GM12878 (cell line): ENCODE results near the gene PIK3C3. TPM values are rescaled to one million over a fixed set of nuclear protein-coding genes. Genes with fewer than 3 reads are reported as not detected.

Experiments
- ATAC-seq: fragments of 200-7000 bp; cut with Tn5 transposase; 3 replicates; pipeline ENCODE4 v1.9.1; 2020; ENCODE audit warnings: mild to moderate bottlenecking, moderate library complexity
- BruUV-seq: library from RNA; stranded (reverse); fragments of 400-500 nt; replicated peaks from 2 replicates; lab custom pipeline; 2021; lab: Mats Ljungman, UMichigan
- CTCF ChIA-PET: fragments of 300-600 bp; sonication (Branson Sonifier 250); formaldehyde crosslinking; extraction: SDS; loops from one replicate; lab custom pipeline; 2021; ENCODE audit warnings: inconsistent platforms; lab: Yijun Ruan, JAX
- POLR2A ChIA-PET: fragments of 350-600 bp; formaldehyde crosslinking; extraction: SDS; loops from one replicate; lab custom pipeline; 2021; ENCODE audit warnings: inconsistent platforms; lab: Charles Lee
- RAD21 ChIA-PET: fragments of 300-600 bp; sonication (Branson Sonifier 250); formaldehyde crosslinking; loops from one replicate; lab custom pipeline; 2023; ENCODE audit warnings: antibody characterized with exemption; ENCODE audit not compliant: unreplicated experiment; lab: Charles Lee
- SMC1A ChIA-PET: fragments of 300-600 bp; sonication (Branson Sonifier 250); formaldehyde crosslinking; loops from one replicate; lab custom pipeline; 2023; ENCODE audit not compliant: unreplicated experiment, uncharacterized antibody; lab: Charles Lee
- DNase-seq: peaks from one replicate; pipeline ENCODE4 v3.0.0-alpha.2; 2011; ENCODE audit warnings: low read depth, low spot score
- FAIRE-seq: peaks from 3 replicates; lab custom pipeline; 2011; peaks lifted over from hg19 to GRCh38; lab: Jason Lieb, UNC
- H2AFZ ChIP-seq: 2 replicates; pipeline ENCODE4 v1.6.0; 2011; ENCODE audit warnings: low read depth, low read length, control low read depth; ENCODE audit not compliant: control insufficient read depth
- H3K27ac ChIP-seq: 2 replicates; pipeline ENCODE4 v1.5.1; 2011; ENCODE audit warnings: control low read depth; ENCODE audit not compliant: control insufficient read depth, insufficient read depth
- H3K27me3 ChIP-seq, 2 experiments: replicated peaks in 1 of 2; 2 replicates each; pipeline versions ENCODE4 v1.6.0 to v1.6.1; 2011; ENCODE audit warnings: low read length in 1 of 2; ENCODE audit not compliant: control insufficient read depth in 2 of 2, insufficient read depth in 2 of 2
- H3K36me3 ChIP-seq, 2 experiments: 2 replicates each; pipeline ENCODE4 v1.5.1; 2011; ENCODE audit warnings: low read length in 1 of 2; ENCODE audit not compliant: control insufficient read depth in 2 of 2, insufficient read depth in 2 of 2
- H3K4me1 ChIP-seq: 2 replicates; pipeline ENCODE4 v1.6.1; 2011; ENCODE audit warnings: mild to moderate bottlenecking, low read length, moderate library complexity, mixed read lengths; ENCODE audit not compliant: control insufficient read depth, insufficient read depth
- H3K4me2 ChIP-seq: 2 replicates; pipeline ENCODE4 v1.6.0; 2011; ENCODE audit warnings: control low read depth; ENCODE audit not compliant: control insufficient read depth, insufficient read depth
- H3K4me3 ChIP-seq: fragments of 200-600 bp; sonication (generic); 2 replicates; pipeline ENCODE4 v1.5.1; 2016
- H3K79me2 ChIP-seq: 2 replicates; pipeline ENCODE4 v1.6.0; 2011; ENCODE audit warnings: low read length; ENCODE audit not compliant: control insufficient read depth, insufficient read depth
- H3K9ac ChIP-seq: 2 replicates; pipeline ENCODE4 v1.8.0; 2011; ENCODE audit warnings: low read length, control low read depth, mixed read lengths; ENCODE audit not compliant: control insufficient read depth, insufficient read depth
- H3K9me3 ChIP-seq: replicated peaks from 3 replicates; pipeline ENCODE4 v1.5.1; 2011; ENCODE audit warnings: mild to moderate bottlenecking, low read length; ENCODE audit not compliant: control insufficient read depth, insufficient read depth
- H4K20me1 ChIP-seq: 2 replicates; pipeline ENCODE4 v1.6.0; 2011; ENCODE audit not compliant: control insufficient read depth, insufficient read depth
- CBFB ChIP-seq: IDR thresholded peaks from 2 replicates; pipeline ENCODE4 v1.6.1; 2016; ENCODE audit warnings: antibody characterized with exemption, low read depth
- CEBPB ChIP-seq, 2 experiments: fragments of 150-350 bp in 1 of 2; IDR thresholded peaks; 2 replicates each; pipeline ENCODE4 v1.6.1; 2012 to 2014; ENCODE audit warnings: low read depth in 2 of 2, low read length in 2 of 2, borderline replicate concordance in 1 of 2, inconsistent platforms in 1 of 2
- DPF2 ChIP-seq: fragments of 450-650 bp; IDR thresholded peaks from 2 replicates; pipeline ENCODE4 v1.6.1; 2017; ENCODE audit warnings: mild to moderate bottlenecking
- FOS ChIP-seq: IDR thresholded peaks from 3 replicates; pipeline ENCODE4 v1.6.1; 2011; ENCODE audit warnings: borderline replicate concordance; ENCODE audit not compliant: insufficient read length; ENCODE audit errors: extremely low read depth
- FOXM1 ChIP-seq: IDR thresholded peaks from 2 replicates; pipeline ENCODE4 v1.6.1; 2012; ENCODE audit warnings: low read depth, mild to moderate bottlenecking, inconsistent platforms, low read length, moderate library complexity
- HDGF ChIP-seq: fragments of 450-650 bp; IDR thresholded peaks from 2 replicates; pipeline ENCODE4 v1.6.1; 2016; ENCODE audit warnings: antibody characterized with exemption
- MXI1 ChIP-seq: fragments of 150-350 bp; IDR thresholded peaks from 2 replicates; pipeline ENCODE4 v1.6.1; 2011; ENCODE audit warnings: low read depth, mild to moderate bottlenecking, inconsistent platforms, low read length, improper control_type of control experiment
- RFX5 ChIP-seq: IDR thresholded peaks from 2 replicates; pipeline ENCODE4 v1.6.1; 2011; ENCODE audit warnings: low read depth, low read length, improper control_type of control experiment
- SIX5 ChIP-seq: IDR thresholded peaks from 2 replicates; pipeline ENCODE4 v1.6.1; 2011; ENCODE audit warnings: mild to moderate bottlenecking, low read depth, low read length, moderate library complexity; ENCODE audit not compliant: severe bottlenecking
- SMC3 ChIP-seq: IDR thresholded peaks from 2 replicates; pipeline ENCODE4 v1.6.1; 2011; ENCODE audit warnings: low read length, improper control_type of control experiment, borderline replicate concordance
- SUPT20H ChIP-seq: IDR thresholded peaks from 2 replicates; pipeline ENCODE4 v1.6.1; 2011; ENCODE audit warnings: low read depth, mild to moderate bottlenecking, low read length, moderate library complexity, borderline replicate concordance; ENCODE audit not compliant: control insufficient read depth
- TAF1 ChIP-seq: IDR thresholded peaks from 2 replicates; pipeline ENCODE4 v1.6.1; 2011; ENCODE audit warnings: mild to moderate bottlenecking, low read depth, low read length, borderline replicate concordance
- WRNIP1 ChIP-seq: IDR thresholded peaks from 2 replicates; pipeline ENCODE4 v1.6.1; 2011; ENCODE audit warnings: low read depth, low read length, improper control_type of control experiment, borderline replicate concordance
- ZNF207 ChIP-seq: fragments of 450-650 bp; IDR thresholded peaks from 2 replicates; pipeline ENCODE4 v1.6.1; 2014; ENCODE audit warnings: antibody characterized with exemption, mild to moderate bottlenecking, borderline replicate concordance
- WGBS: methylation state at CpG from one replicate; pipeline ENCODE4 v1.1.6; 2016; ENCODE audit warnings: low lambda C conversion rate; ENCODE audit not compliant: insufficient replicate concordance, insufficient coverage; ENCODE audit errors: missing lambda C conversion rate; 5-methylcytosine and 5-hydroxymethylcytosine counted together
- in situ Hi-C: fragments of 300-500 bp; cut with MboI; formaldehyde crosslinking; loops from 9 replicates; pipeline ENCODE4 v1.14.3; 2018; ENCODE audit warnings: mixed read lengths
- intact Hi-C: fragments of 100-400 bp; cut with micrococcal nuclease; formaldehyde crosslinking; loops from one replicate; pipeline ENCODE4 v1.14.2; 2022; ENCODE audit not compliant: unreplicated experiment
- polyA plus RNA-seq, 11 experiments: library from polyadenylated mRNA; depleted of rRNA in 4 of 11; unstranded in 6 of 11; stranded (reverse) in 5 of 11; fragments of >200 nt; fragmentation: Nextera tagmentation in 4 of 11; fragmentation: Illumina TruSeq in 1 of 11; extraction: Ambion mirVana in 4 of 11; extraction: Trizol in 1 of 11; gene quantifications; 1 replicate in 1 of 11; 2 replicates in 10 of 11; pipeline versions ENCODE4 v1.2.1 to v1.2.3, GENCODE V29; 2011 to 2016; ENCODE audit warnings: inconsistent platforms in 2 of 11, missing spikeins in 2 of 11, low read depth in 1 of 11
- total RNA-seq, 4 experiments: library from RNA; depleted of rRNA in 3 of 4; stranded (reverse); fragments of >200 nt in 3 of 4; fragmentation: Illumina TruSeq in 1 of 4; extraction: Trizol in 1 of 4; gene quantifications; 2 replicates each; pipeline versions ENCODE4 v1.2.1 to v1.2.3, GENCODE V29; 2013 to 2021
- TF ChIP-seq, protein P1 (sequence below): IDR thresholded peaks from 2 replicates; pipeline ENCODE4 v1.6.1; 2011; ENCODE audit warnings: mild to moderate bottlenecking, low read depth, low read length, moderate library complexity; ENCODE audit not compliant: insufficient replicate concordance
- TF ChIP-seq, protein P2 (sequence below): IDR thresholded peaks from 2 replicates; pipeline ENCODE4 v1.6.1; 2012; ENCODE audit warnings: low read depth, low read length, improper control_type of control experiment

PIK3C3 gene
- total and polyA plus RNA-seq, 10 of the 15 experiments (the other 5 are each of a cell fraction or from before 2014, with no cell fraction given): 14.4 to 131 (median 32.4) TPM

DNA sequence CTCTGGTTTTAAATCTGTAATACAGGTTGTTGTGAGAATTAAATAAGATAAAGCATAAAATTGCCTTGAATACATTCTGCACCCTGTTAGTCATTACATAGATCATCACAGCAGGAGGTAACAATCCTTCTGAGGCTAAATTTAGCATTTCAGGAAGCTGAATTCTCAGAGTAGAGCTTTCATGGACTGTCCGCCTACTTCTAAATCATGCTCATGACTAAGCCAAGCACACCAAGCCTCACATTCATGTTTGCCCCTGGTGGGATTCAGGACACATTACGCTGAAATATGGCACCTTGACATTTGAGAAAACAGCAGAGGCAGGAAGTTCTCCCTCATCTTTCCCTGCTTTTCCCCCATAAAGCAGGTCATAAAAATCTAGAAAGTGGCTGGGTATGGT is 16.6 kb upstream of the PIK3C3 start:
- in situ Hi-C loops: no loop called here
- RAD21 ChIA-PET: no interaction called here

DNA sequence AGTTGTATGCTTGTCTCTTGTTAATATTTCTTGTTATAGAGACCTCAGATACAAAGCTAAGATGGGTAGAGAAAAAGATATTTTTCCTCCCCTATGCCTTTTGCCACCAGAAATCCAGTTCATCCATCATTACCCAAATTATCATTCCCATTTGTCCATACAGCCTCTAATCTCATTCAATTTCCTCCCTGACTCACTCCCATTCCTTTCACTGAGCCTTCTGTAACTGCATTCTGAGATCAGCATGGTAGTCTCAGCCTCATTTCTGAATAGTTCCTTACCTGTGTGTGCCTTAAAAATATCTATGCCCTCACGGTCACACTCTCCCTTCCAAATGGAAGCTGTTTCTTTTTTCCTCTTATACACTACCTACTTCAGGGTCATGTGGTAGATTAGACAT is 15.7 kb upstream of the PIK3C3 start:
- no peaks in the 10 kb centered on the region for H3K27me3 ChIP-seq
- no peaks in the 10 kb centered on the region for H3K4me1 ChIP-seq
- 38% methylated on average over 1 of the region's 1 CpG for WGBS
- BruUV-seq: no TSS peak
- ChIA-PET CTCF (interaction anchor here (0.6 kb wide), 1 partner anchor 89 kb away, joined by 3 read pairs; no protein-coding TSS in a partner anchor), RAD21 (no interaction called here), SMC1A (interaction anchor here (0.9 kb wide), 1 partner anchor 89 kb away, joined by 3 read pairs; no protein-coding TSS in a partner anchor), POLR2A (no interaction called here)
- no peaks in the 10 kb centered on the region for H3K79me2 ChIP-seq
- H2AFZ ChIP-seq: no peak overlapping the region
- no peaks in the 10 kb centered on the region for H3K9me3 ChIP-seq
- no peak overlapping the region for H3K4me2 ChIP-seq
- H3K27ac ChIP-seq: no peak overlapping the region
- in situ Hi-C loops (no loop called here), intact Hi-C loops (no loop called here)
- DNase-seq (no peak), FAIRE-seq (no peak), ATAC-seq (no peak)
- no peak overlapping the region for H3K9ac ChIP-seq
- no peaks in the 10 kb centered on the region for H4K20me1 ChIP-seq
- H3K4me3 ChIP-seq: no peak overlapping the region
- H3K36me3 ChIP-seq: no peaks in the 10 kb centered on the region
- TF ChIP-seq HDGF (no peak), WRNIP1 (no peak), SUPT20H (no peak), FOS (no peak), CBFB (no peak), TAF1 (no peak), DPF2 (no peak), CEBPB (IDR thresholded peaks at IDR 0.05; ENCODE audit: borderline replicate concordance in 1 of 2, low read depth in 2 of 2, low read length in 2 of 2) (no peak), RFX5 (no peak), ZNF207 (no peak), FOXM1 (no peak), SMC3 (no peak)
- TF ChIP-seq, protein P1, sequence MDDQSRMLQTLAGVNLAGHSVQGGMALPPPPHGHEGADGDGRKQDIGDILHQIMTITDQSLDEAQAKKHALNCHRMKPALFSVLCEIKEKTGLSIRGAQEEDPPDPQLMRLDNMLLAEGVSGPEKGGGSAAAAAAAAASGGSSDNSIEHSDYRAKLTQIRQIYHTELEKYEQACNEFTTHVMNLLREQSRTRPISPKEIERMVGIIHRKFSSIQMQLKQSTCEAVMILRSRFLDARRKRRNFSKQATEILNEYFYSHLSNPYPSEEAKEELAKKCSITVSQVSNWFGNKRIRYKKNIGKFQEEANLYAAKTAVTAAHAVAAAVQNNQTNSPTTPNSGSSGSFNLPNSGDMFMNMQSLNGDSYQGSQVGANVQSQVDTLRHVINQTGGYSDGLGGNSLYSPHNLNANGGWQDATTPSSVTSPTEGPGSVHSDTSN: no peak

More for the DNA sequence above, 16.6 kb upstream of the PIK3C3 start:
- no peak for ATAC-seq
- Histone ChIP-seq H3K4me1 (no peaks in the 10 kb centered on the region), H3K27ac (no peak overlapping the region), H4K20me1 (no peaks in the 10 kb centered on the region), H2AFZ (no peak overlapping the region), H3K79me2 (no peaks in the 10 kb centered on the region), H3K4me2 (no peak overlapping the region), H3K27me3 (no peaks in the 10 kb centered on the region), H3K9me3 (no peaks in the 10 kb centered on the region), H3K4me3 (no peak overlapping the region), H3K9ac (no peak overlapping the region), H3K36me3 (no peaks in the 10 kb centered on the region)
- intact Hi-C loops: no loop called here
- POLR2A ChIA-PET: no interaction called here
- TF ChIP-seq MXI1 (no peak), SIX5 (no peak)
- TF ChIP-seq, protein P2, sequence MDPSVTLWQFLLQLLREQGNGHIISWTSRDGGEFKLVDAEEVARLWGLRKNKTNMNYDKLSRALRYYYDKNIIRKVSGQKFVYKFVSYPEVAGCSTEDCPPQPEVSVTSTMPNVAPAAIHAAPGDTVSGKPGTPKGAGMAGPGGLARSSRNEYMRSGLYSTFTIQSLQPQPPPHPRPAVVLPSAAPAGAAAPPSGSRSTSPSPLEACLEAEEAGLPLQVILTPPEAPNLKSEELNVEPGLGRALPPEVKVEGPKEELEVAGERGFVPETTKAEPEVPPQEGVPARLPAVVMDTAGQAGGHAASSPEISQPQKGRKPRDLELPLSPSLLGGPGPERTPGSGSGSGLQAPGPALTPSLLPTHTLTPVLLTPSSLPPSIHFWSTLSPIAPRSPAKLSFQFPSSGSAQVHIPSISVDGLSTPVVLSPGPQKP: no peak
- no TSS peak for BruUV-seq
- CTCF ChIA-PET: interaction anchor here (1.2 kb wide), 1 partner anchor 336 kb away, joined by 3 read pairs; no protein-coding TSS in a partner anchor
- DNase-seq: no peak
- no peak for FAIRE-seq
- SMC1A ChIA-PET: interaction anchor here (1.0 to 2.0 kb wide), 3 partner anchors 8 to 30 kb away, joined by 3 to 11 read pairs (median 4); no protein-coding TSS in a partner anchor
- 92% methylated on average over 2 of the region's 2 CpGs for WGBS
